Epithelial cell of alveolus of lung (primary cell): ENCODE data around the gene SLC35F1. TPM values are rescaled to one million over a fixed set of nuclear protein-coding genes. Genes with fewer than 3 reads are reported as not detected.

ENCODE experiments used
- total RNA-seq: library from RNA; depleted of rRNA; stranded (reverse); fragments of >200 nt; gene quantifications from 2 replicates; pipeline ENCODE4 v1.2.1, GENCODE V29; 2015

The SLC35F1 gene
- total RNA-seq, result under 0.01 TPM in 1 of 2 replicates, not detected in the other

DNA sequence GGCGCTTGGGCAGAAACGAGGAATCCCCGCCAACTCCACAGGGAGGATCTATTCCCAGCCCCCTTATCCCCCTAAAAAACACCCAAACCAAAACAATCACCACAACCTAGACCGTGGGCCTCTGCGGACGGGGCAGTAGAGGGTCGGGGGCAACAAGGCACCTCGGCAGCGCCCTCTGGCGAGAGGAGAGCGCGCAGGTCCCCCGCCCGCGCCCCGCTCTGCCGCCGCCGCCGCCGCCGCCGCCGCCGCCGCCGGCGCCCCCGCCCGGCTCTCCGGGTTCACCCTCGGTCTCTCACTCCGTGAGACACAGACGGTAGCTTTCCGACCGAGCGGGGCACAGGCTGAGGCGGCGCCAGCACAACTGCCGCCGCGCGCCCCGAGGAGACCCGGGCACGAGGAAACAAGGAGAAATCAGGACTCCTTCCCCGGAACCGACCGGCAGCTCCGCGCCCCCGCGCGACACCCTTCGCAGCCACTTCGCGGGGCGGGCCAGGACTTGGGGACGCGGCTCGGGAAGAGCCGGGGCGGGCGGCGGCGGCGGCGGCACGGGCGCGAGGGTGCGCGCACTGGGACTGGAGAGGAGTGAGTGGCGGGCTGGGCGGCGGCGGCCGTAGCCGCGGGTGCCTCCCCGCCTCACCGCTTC lies at the start of gene SLC35F1:
TSS of gene SLC35F1 (plus strand) at position 307 of the 643 bp plus-strand sequence.

Other genes starting within 250 kb of the SLC35F1 start
- gene NUS1, start 231.8 kb upstream of the SLC35F1 start, total RNA-seq, result 24.3 and 30.7 TPM in 2 replicates